Measurements from ENCODE around the gene NR2F1. TPM values are rescaled to one million over a fixed set of nuclear protein-coding genes. Genes with fewer than 3 reads are reported as not detected.

The NR2F1 gene
- total RNA-seq, 1 experiment from 2014 or later: not detected

GRCh38 chr5:93621327-93621798, 38.3 kb downstream of the NR2F1 start:
- no peak overlapping the region for H3T11ph ChIP-seq (ENCODE audit: low read length)
- H2BK15ac ChIP-seq (ENCODE audit: low read depth, low read length): no peak overlapping the region
- no peaks in the 10 kb centered on the region for H3K9me3 ChIP-seq (ENCODE audit: control insufficient read depth, low read depth, low read length)
- peaks cover 38% of the 10 kb centered on the region for H3K27me3 Mint-ChIP-seq (ENCODE audit: low read depth)
- H3K23ac ChIP-seq (ENCODE audit: insufficient read length, low read depth, low read length): no peak overlapping the region
- no peaks in the 10 kb centered on the region for H3K79me1 ChIP-seq (ENCODE audit: insufficient read depth, low read depth, low read length, poor library complexity, severe bottlenecking)
- no peak overlapping the region; the same call in 1 of the 2 replicates for H3K14ac ChIP-seq (ENCODE audit: insufficient read depth, low read length)
- no peaks in the 10 kb centered on the region for H4K20me1 ChIP-seq (ENCODE audit: control insufficient read depth, insufficient read depth, insufficient read length)
- no peak overlapping the region for H2BK5ac ChIP-seq (ENCODE audit: insufficient read length, low read length)
- no peak overlapping the region for H4K91ac ChIP-seq (ENCODE audit: insufficient read length, low read depth, low read length)
- peaks cover 12 to 20% of the 10 kb centered on the region in 2 experiments for H3K4me1 Mint-ChIP-seq
- no peak overlapping the region for H3K4ac ChIP-seq (ENCODE audit: low read depth, low read length)
- H3K79me2 ChIP-seq (ENCODE audit: insufficient read depth, low read length): no peaks in the 10 kb centered on the region
- no CpG with 5 or more reads among the region's 41 CpGs for WGBS (ENCODE audit: extremely low coverage, insufficient read length, low lambda C conversion rate)
- H3K4me2 ChIP-seq (ENCODE audit: insufficient read depth, insufficient read length, low read length): peak overlapping the region; percentile 84
- H3K56ac ChIP-seq (ENCODE audit: insufficient read length, low read depth, low read length): no peak overlapping the region
- no peaks in the 10 kb centered on the region; a peak in 1 of 5 replicates for H3K9me3 Mint-ChIP-seq
- no peak overlapping the region for H4K8ac ChIP-seq (replicated peaks; ENCODE audit: insufficient read length, low read depth, low read length)
- no peaks in the 10 kb centered on the region for H3K36me3 Mint-ChIP-seq (ENCODE audit: insufficient read depth in 1 of 3, low read depth in 3 of 3)
- peak overlapping the region; percentile 80 to 82 for H3K4me3 Mint-ChIP-seq
- H4K5ac ChIP-seq (ENCODE audit: insufficient read length, low read depth, low read length): no peak overlapping the region
- H2BK120ac ChIP-seq (ENCODE audit: low read depth, low read length, poor library complexity, severe bottlenecking): no peak overlapping the region
- H3K23me2 ChIP-seq (ENCODE audit: insufficient read length, low read depth, low read length, poor library complexity, severe bottlenecking): peaks cover 10% of the 10 kb centered on the region
- peaks cover 39% of the 10 kb centered on the region for H3K27me3 ChIP-seq (ENCODE audit: insufficient read depth, low read length)
- no peaks in the 10 kb centered on the region for H3K4me1 ChIP-seq (ENCODE audit: insufficient read depth, low read length)
- H2BK12ac ChIP-seq (ENCODE audit: insufficient read length, low read depth, low read length): no peak overlapping the region
- H2AK5ac ChIP-seq (ENCODE audit: insufficient read length, low read length): no peak overlapping the region
- peak overlapping the region; percentile 78 for H3K18ac ChIP-seq (ENCODE audit: insufficient read length, low read depth, low read length)
- H3K27ac ChIP-seq (ENCODE audit: insufficient read length, low read depth, low read length): no peak overlapping the region
- no peak overlapping the region for H3K27ac Mint-ChIP-seq
- no peak overlapping the region for H2BK20ac ChIP-seq (ENCODE audit: low read depth, low read length, poor library complexity, severe bottlenecking)
- peak; percentile 72 for DNase-seq
- H2AFZ ChIP-seq (ENCODE audit: low read length): peak overlapping the region; percentile 59
- no peak for TF ChIP-seq CTCF (conservative IDR thresholded peaks at IDR 0.05)
- H3K9ac ChIP-seq (ENCODE audit: extremely low read depth, insufficient read length, low read length): no peak overlapping the region
